Stimulated activated naive CD4-positive, alpha-beta T cell (primary cell): ENCODE measurements around the gene PTK6.
"Not testable (repeated sequence)": the region's sequence is repeated elsewhere in the genome, so short reads cannot be mapped to it uniquely, and the experiment has no call there.

ENCODE experiments used
- DNase-seq, 6 experiments: peaks; one replicate each; lab custom pipeline; 2025; lab: John Stamatoyannopoulos, UW

Gene PTK6

GRCh38 chr20:63529861-63530787 is 7.1 kb downstream of the PTK6 start:
- no peak for DNase-seq

GRCh38 chr20:63529180-63529860 is 7.9 kb downstream of the PTK6 start:
- no peak for DNase-seq

- DNase-seq, result peak in 1 of 6 experiments; percentile 27
These were observed 10.0 kb downstream of the PTK6 start for GRCh38 chr20:63527184-63527583.

- DNase-seq, result peak in 1 of 6 experiments; percentile 33
These were observed 11.2 kb downstream of the PTK6 start for GRCh38 chr20:63525971-63526370.

- DNase-seq, result peak in 1 of 6 experiments; percentile 48
These were observed 12.0 kb downstream of the PTK6 start for GRCh38 chr20:63525185-63525584.

- DNase-seq, result no peak
These were observed 14.1 kb downstream of the PTK6 start for GRCh38 chr20:63522981-63523611.

- no peak for DNase-seq
These were observed 14.9 kb downstream of the PTK6 start for GRCh38 chr20:63522091-63522868.

GRCh38 chr20:63521602-63522001 is 15.6 kb downstream of the PTK6 start:
- no peak for DNase-seq

GRCh38 chr20:63520934-63521601 is 16.1 kb downstream of the PTK6 start:
- peak; percentile 45 to 87 (median 74) for DNase-seq

GRCh38 chr20:63520504-63520933 is 16.7 kb downstream of the PTK6 start, which contains the start of gene PPDPF:
Gene PPDPF, plus strand, starts transcription at chr20:63520765. Its CDS starts 544 bp downstream, at chr20:63521309.
- DNase-seq, result peak; percentile 71 to 91 (median 80)

- peak in 5 of 6 experiments; percentile 38 to 85 (median 71) for DNase-seq
These were observed 17.3 kb downstream of the PTK6 start for GRCh38 chr20:63519668-63520503.

- DNase-seq, result no peak
These were observed 18.1 kb downstream of the PTK6 start for GRCh38 chr20:63518946-63519667.

- DNase-seq, result no peak
These were observed 18.8 kb downstream of the PTK6 start for GRCh38 chr20:63518351-63518861.

GRCh38 chr20:63517376-63518309 is 19.5 kb downstream of the PTK6 start:
- no peak for DNase-seq

GRCh38 chr20:63514520-63514919 is 22.7 kb downstream of the PTK6 start:
- DNase-seq, result not testable (repeated sequence)

GRCh38 chr20:63513207-63513606 is 24.0 kb downstream of the PTK6 start:
- DNase-seq, result no peak

GRCh38 chr20:63509088-63509564 is 28.1 kb downstream of the PTK6 start:
- DNase-seq, result no peak
